ENCODE data around the gene UGGT2.
"Not testable (repeated sequence)": the region's sequence is repeated elsewhere in the genome, so short reads cannot be mapped to it uniquely, and the experiment has no call there.

UGGT2 gene

DNA sequence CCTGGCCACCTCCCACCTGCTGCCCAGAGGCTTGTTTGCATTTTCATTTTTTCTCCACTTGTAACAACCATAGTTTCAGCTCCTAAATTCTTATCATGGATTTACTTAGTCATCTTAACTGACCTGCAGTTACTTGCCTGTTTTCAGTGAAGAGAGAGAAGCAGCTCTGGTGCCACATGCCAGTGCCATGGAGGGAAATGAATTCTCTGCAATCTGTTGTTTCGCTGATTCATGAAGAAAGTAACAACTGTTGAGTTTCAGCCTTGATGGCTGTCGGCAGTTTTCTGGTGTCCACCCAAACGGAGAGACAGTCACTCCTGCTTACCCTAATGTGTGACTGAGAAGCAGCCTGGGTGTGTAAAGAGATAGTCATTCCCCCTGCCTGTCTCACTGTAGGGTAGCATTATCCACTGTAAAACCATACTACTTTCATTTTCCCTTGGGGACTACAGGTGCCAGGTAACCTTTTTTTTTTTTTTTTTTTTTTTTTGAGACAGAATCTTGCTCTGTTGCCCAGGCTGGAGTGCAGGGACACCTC is 260.1 kb downstream of the UGGT2 start:
- TF ChIP-seq, protein P1, sequence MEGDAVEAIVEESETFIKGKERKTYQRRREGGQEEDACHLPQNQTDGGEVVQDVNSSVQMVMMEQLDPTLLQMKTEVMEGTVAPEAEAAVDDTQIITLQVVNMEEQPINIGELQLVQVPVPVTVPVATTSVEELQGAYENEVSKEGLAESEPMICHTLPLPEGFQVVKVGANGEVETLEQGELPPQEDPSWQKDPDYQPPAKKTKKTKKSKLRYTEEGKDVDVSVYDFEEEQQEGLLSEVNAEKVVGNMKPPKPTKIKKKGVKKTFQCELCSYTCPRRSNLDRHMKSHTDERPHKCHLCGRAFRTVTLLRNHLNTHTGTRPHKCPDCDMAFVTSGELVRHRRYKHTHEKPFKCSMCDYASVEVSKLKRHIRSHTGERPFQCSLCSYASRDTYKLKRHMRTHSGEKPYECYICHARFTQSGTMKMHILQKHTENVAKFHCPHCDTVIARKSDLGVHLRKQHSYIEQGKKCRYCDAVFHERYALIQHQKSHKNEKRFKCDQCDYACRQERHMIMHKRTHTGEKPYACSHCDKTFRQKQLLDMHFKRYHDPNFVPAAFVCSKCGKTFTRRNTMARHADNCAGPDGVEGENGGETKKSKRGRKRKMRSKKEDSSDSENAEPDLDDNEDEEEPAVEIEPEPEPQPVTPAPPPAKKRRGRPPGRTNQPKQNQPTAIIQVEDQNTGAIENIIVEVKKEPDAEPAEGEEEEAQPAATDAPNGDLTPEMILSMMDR (conservative IDR thresholded peaks at IDR 0.05; ENCODE audit: low read depth) = no peak
- DNase-seq (ENCODE audit: low spot score) = peak; percentile 12
- ChIA-PET CTCF (no interaction called here), POLR2A (ENCODE audit: low non-redundant PET) (no interaction called here)
- H3K27ac ChIP-seq = peak overlapping the region; percentile 47

GRCh38 chr13:95791084-95791722 is 262.0 kb downstream of the UGGT2 start:
- no peak overlapping the region for H3K27ac ChIP-seq
- CTCF ChIA-PET = interaction anchor here (0.6 to 0.7 kb wide), 2 partner anchors 105 to 130 kb away, joined by 3 read pairs; no protein-coding TSS in a partner anchor
- TF ChIP-seq, protein P1 (conservative IDR thresholded peaks at IDR 0.05; ENCODE audit: low read depth) = no peak
- no peak for DNase-seq (ENCODE audit: low spot score)
- POLR2A ChIA-PET (ENCODE audit: low non-redundant PET) = no interaction called here

GRCh38 chr13:95789315-95789714 is 263.9 kb downstream of the UGGT2 start:
- DNase-seq (ENCODE audit: low spot score); POLR2A ChIA-PET (ENCODE audit: low non-redundant PET); CTCF ChIA-PET; H3K27ac ChIP-seq: not testable (repeated sequence)

- no peak for DNase-seq (ENCODE audit: low spot score)
- ChIA-PET CTCF (interaction anchor here (0.7 kb wide), 1 partner anchor 13 kb away, joined by 3 read pairs; no protein-coding TSS in a partner anchor), POLR2A (ENCODE audit: low non-redundant PET) (no interaction called here)
- TF ChIP-seq, protein P1 (conservative IDR thresholded peaks at IDR 0.05; ENCODE audit: low read depth) = no peak
- no peak overlapping the region for H3K27ac ChIP-seq
Measured at GRCh38 chr13:95788100-95788463, 265.1 kb downstream of the UGGT2 start.

GRCh38 chr13:95787356-95788099 is 265.7 kb downstream of the UGGT2 start:
- DNase-seq (ENCODE audit: low spot score) = no peak
- CTCF ChIA-PET = interaction anchor here (0.7 kb wide), 1 partner anchor 12 kb away, joined by 3 read pairs; no protein-coding TSS in a partner anchor
- TF ChIP-seq, protein P1 (conservative IDR thresholded peaks at IDR 0.05; ENCODE audit: low read depth) = no peak
- no peak overlapping the region for H3K27ac ChIP-seq
- POLR2A ChIA-PET (ENCODE audit: low non-redundant PET) = no interaction called here

DNA sequence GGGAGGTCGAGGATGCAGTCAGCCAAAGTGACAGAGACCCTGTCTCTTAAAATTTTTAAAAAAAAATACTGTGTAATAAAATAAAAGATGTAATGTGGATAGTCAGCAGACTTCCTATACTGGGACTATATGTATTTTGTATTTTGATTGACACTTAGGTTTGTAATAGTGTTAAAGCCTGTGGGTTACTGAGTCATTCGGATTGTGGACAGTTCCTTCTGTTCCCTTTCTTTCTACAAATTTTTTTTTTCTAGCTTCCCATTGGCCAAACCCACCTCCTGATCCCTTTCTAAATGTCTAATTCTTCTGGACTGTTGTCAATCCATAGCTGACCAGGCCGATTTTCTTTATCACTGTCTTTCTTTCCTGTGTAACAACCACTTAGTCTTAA is 268.3 kb downstream of the UGGT2 start:
- POLR2A ChIA-PET (ENCODE audit: low non-redundant PET) = no interaction called here
- peak; percentile 49 for DNase-seq (ENCODE audit: low spot score)
- TF ChIP-seq, protein P1 (conservative IDR thresholded peaks at IDR 0.05; ENCODE audit: low read depth) = no peak
- H3K27ac ChIP-seq = peak overlapping the region; percentile 61
- CTCF ChIA-PET = interaction anchor here (1.0 kb wide), 1 partner anchor 49 kb away, joined by 3 read pairs; no protein-coding TSS in a partner anchor
